ENCODE measurements around the gene PCNT.

Gene PCNT

DNA sequence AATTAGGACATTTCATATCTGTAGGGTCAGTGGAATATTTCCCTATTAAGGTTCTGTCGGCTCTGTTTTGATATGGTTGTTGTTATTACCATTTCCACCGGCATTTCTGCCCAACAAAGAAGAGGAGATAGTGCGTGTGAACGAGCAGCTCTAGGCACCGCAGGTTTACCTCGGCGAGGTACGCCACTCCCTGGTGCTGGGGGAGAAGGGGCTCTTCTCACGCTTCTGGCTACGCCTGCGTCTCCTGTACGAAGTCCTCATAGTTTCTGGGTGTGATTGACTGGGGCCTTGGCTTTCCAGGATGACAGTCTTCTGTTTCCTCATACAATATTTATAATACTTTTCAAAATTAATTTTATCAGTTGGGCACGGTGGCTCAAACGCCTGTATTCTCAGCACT, 80.3 kb downstream of the PCNT start:
- no peaks in the 10 kb centered on the region for H3K9me3 ChIP-seq (ENCODE audit: control insufficient read depth, low read depth, low read length)
- no peak overlapping the region for H3K4me3 ChIP-seq (ENCODE audit: low read length)
- peaks cover 18% of the 10 kb centered on the region for H3K36me3 ChIP-seq (ENCODE audit: control insufficient read depth, low read depth, low read length)
- H3K4me1 ChIP-seq (ENCODE audit: control insufficient read depth, low read depth, low read length), result no peaks in the 10 kb centered on the region
- no peaks in the 10 kb centered on the region for H3K27me3 ChIP-seq (ENCODE audit: control insufficient read depth, insufficient read depth, low read length)
- no peak overlapping the region for H3K9ac ChIP-seq (ENCODE audit: low read length)
- H3K27ac ChIP-seq (ENCODE audit: low read length), result no peak overlapping the region

GRCh38 chr21:46406001-46406400, 82.0 kb downstream of the PCNT start:
- no peak overlapping the region for H3K9ac ChIP-seq (ENCODE audit: low read length)
- peaks cover 16% of the 10 kb centered on the region for H3K36me3 ChIP-seq (ENCODE audit: control insufficient read depth, low read depth, low read length)
- no peak overlapping the region for H3K4me3 ChIP-seq (ENCODE audit: low read length)
- H3K9me3 ChIP-seq (ENCODE audit: control insufficient read depth, low read depth, low read length), result no peaks in the 10 kb centered on the region
- H3K4me1 ChIP-seq (ENCODE audit: control insufficient read depth, low read depth, low read length), result peaks cover 11% of the 10 kb centered on the region
- no peaks in the 10 kb centered on the region for H3K27me3 ChIP-seq (ENCODE audit: control insufficient read depth, insufficient read depth, low read length)
- no peak overlapping the region for H3K27ac ChIP-seq (ENCODE audit: low read length)

DNA sequence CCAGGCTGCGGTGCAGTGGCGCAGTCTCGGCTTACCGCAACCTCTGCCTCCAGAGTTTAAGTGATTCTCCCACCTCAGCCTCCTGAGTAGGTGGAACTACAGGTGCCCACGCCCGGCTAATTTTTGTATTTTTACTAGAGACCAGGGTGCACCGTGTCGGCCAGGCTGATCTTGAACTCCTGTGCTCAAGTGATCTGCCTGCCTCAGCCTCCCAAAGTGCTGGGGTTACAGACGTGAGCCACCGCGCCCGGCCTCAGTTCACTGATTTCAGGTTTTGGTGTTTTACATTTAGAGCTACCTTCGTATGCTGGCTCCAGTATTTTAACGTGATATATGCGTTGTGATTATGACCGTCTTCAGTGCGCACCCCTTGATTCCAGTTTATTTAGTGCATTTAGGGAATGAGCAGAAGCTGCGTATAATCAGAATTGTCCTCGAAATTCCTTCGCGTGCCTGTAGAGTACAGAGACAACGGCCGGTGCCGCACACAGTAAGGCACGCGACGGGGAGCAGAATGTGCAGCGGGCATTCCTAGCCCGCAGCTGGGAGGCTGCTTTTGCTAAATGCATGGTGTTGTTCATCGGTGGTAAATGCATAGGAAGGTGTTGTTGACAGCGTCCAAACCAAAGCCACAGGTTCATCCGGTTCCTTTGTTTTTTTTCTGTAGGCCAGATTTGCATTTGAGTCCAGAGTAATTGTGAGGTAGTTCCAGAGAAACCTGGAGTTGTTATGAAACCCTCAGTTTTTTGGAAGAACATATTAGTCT, 85.9 kb downstream of the PCNT start:
- Histone ChIP-seq H3K9me3 (ENCODE audit: control insufficient read depth, low read depth, low read length) (no peaks in the 10 kb centered on the region), H3K9ac (ENCODE audit: low read length) (peak overlapping the region; percentile 25), H3K4me1 (ENCODE audit: control insufficient read depth, low read depth, low read length) (peaks cover 12% of the 10 kb centered on the region), H3K27me3 (ENCODE audit: control insufficient read depth, insufficient read depth, low read length) (no peaks in the 10 kb centered on the region), H3K36me3 (ENCODE audit: control insufficient read depth, low read depth, low read length) (peaks cover 3% of the 10 kb centered on the region), H3K27ac (ENCODE audit: low read length) (no peak overlapping the region), H3K4me3 (ENCODE audit: low read length) (peak overlapping the region; percentile 4)

- Histone ChIP-seq H3K27ac (ENCODE audit: low read length) (no peak overlapping the region), H3K4me3 (ENCODE audit: low read length) (peak overlapping the region; percentile 4), H3K36me3 (ENCODE audit: control insufficient read depth, low read depth, low read length) (peaks cover 3% of the 10 kb centered on the region), H3K9ac (ENCODE audit: low read length) (peak overlapping the region; percentile 25), H3K4me1 (ENCODE audit: control insufficient read depth, low read depth, low read length) (peaks cover 12% of the 10 kb centered on the region), H3K27me3 (ENCODE audit: control insufficient read depth, insufficient read depth, low read length) (no peaks in the 10 kb centered on the region), H3K9me3 (ENCODE audit: control insufficient read depth, low read depth, low read length) (no peaks in the 10 kb centered on the region)
Measured at GRCh38 chr21:46410516-46410915, 86.6 kb downstream of the PCNT start.

DNA sequence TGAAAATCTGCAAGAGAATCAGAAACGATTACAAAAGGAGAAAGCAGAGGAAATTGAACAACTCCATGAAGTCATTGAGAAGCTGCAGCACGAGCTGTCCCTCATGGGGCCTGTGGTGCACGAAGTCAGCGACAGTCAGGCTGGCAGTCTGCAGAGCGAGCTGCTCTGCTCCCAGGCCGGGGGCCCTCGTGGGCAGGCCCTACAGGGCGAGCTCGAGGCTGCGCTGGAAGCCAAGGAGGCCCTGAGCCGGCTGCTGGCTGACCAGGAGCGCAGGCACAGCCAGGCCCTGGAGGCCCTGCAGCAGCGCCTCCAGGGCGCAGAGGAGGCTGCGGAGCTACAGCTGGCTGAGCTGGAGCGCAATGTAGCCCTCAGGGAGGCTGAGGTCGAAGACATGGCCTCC, 87.3 kb downstream of the PCNT start:
- no peak overlapping the region for H3K4me3 ChIP-seq (ENCODE audit: low read length)
- no peak overlapping the region for H3K9ac ChIP-seq (ENCODE audit: low read length)
- no peaks in the 10 kb centered on the region for H3K27me3 ChIP-seq (ENCODE audit: control insufficient read depth, insufficient read depth, low read length)
- H3K9me3 ChIP-seq (ENCODE audit: control insufficient read depth, low read depth, low read length), result no peaks in the 10 kb centered on the region
- peaks cover 12% of the 10 kb centered on the region for H3K4me1 ChIP-seq (ENCODE audit: control insufficient read depth, low read depth, low read length)
- peaks cover 10% of the 10 kb centered on the region for H3K36me3 ChIP-seq (ENCODE audit: control insufficient read depth, low read depth, low read length)
- peak overlapping the region; percentile 69 for H3K27ac ChIP-seq (ENCODE audit: low read length)

DNA sequence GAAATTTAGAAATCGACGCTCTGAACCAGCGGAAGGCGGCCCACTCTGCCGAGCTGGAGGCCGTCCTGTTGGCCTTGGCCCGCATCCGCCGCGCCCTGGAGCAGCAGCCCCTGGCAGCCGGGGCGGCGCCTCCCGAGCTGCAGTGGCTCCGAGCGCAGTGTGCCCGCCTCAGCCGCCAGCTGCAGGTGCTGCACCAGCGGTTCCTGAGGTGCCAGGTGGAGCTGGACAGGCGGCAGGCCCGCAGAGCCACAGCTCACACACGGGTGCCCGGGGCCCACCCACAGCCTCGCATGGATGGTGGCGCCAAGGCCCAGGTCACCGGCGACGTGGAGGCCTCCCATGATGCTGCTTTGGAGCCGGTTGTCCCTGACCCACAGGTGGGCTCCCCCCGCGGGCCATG, 87.7 kb downstream of the PCNT start:
- Histone ChIP-seq H3K9ac (ENCODE audit: low read length) (no peak overlapping the region), H3K36me3 (ENCODE audit: control insufficient read depth, low read depth, low read length) (peaks cover 12% of the 10 kb centered on the region), H3K4me1 (ENCODE audit: control insufficient read depth, low read depth, low read length) (peaks cover 12% of the 10 kb centered on the region), H3K9me3 (ENCODE audit: control insufficient read depth, low read depth, low read length) (no peaks in the 10 kb centered on the region), H3K27me3 (ENCODE audit: control insufficient read depth, insufficient read depth, low read length) (no peaks in the 10 kb centered on the region), H3K27ac (ENCODE audit: low read length) (no peak overlapping the region), H3K4me3 (ENCODE audit: low read length) (no peak overlapping the region)

- H3K4me1 ChIP-seq (ENCODE audit: control insufficient read depth, low read depth, low read length), result peaks cover 12% of the 10 kb centered on the region
- H3K36me3 ChIP-seq (ENCODE audit: control insufficient read depth, low read depth, low read length), result peaks cover 15% of the 10 kb centered on the region
- no peak overlapping the region for H3K9ac ChIP-seq (ENCODE audit: low read length)
- H3K27me3 ChIP-seq (ENCODE audit: control insufficient read depth, insufficient read depth, low read length), result no peaks in the 10 kb centered on the region
- no peaks in the 10 kb centered on the region for H3K9me3 ChIP-seq (ENCODE audit: control insufficient read depth, low read depth, low read length)
- H3K4me3 ChIP-seq (ENCODE audit: low read length), result no peak overlapping the region
- no peak overlapping the region for H3K27ac ChIP-seq (ENCODE audit: low read length)
Measured at GRCh38 chr21:46412521-46413364, 88.8 kb downstream of the PCNT start.

DNA sequence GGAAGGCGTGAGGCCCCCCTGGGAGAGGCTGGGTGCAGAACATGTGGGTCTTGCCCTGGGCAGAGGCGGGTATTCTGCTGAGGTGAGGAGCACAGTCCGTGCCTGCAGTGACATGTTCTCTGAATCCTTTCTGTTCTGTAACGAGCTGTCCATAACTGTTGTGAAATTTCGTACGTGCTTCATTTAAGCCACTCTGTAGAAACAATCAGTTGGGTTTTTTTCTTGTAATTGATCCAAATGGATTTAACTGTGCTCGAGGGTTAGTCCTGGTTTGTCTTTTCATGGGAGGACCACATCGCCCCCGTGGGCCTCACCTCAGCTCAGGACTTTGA, 89.4 kb downstream of the PCNT start:
- Histone ChIP-seq H3K27ac (ENCODE audit: low read length) (no peak overlapping the region), H3K36me3 (ENCODE audit: control insufficient read depth, low read depth, low read length) (peaks cover 20% of the 10 kb centered on the region)

GRCh38 chr21:46414965-46415275, 91.0 kb downstream of the PCNT start:
- H3K9ac ChIP-seq (ENCODE audit: low read length), result no peak overlapping the region
- H3K27me3 ChIP-seq (ENCODE audit: control insufficient read depth, insufficient read depth, low read length), result no peaks in the 10 kb centered on the region
- no peaks in the 10 kb centered on the region for H3K9me3 ChIP-seq (ENCODE audit: control insufficient read depth, low read depth, low read length)
- no peak overlapping the region for H3K27ac ChIP-seq (ENCODE audit: low read length)
- peaks cover 23% of the 10 kb centered on the region for H3K36me3 ChIP-seq (ENCODE audit: control insufficient read depth, low read depth, low read length)
- H3K4me3 ChIP-seq (ENCODE audit: low read length), result no peak overlapping the region
- peaks cover 12% of the 10 kb centered on the region for H3K4me1 ChIP-seq (ENCODE audit: control insufficient read depth, low read depth, low read length)

More for the DNA sequence above, 89.4 kb downstream of the PCNT start:
- Histone ChIP-seq H3K9me3 (ENCODE audit: control insufficient read depth, low read depth, low read length) (no peaks in the 10 kb centered on the region), H3K4me3 (ENCODE audit: low read length) (no peak overlapping the region), H3K9ac (ENCODE audit: low read length) (no peak overlapping the region), H3K27me3 (ENCODE audit: control insufficient read depth, insufficient read depth, low read length) (no peaks in the 10 kb centered on the region), H3K4me1 (ENCODE audit: control insufficient read depth, low read depth, low read length) (peaks cover 12% of the 10 kb centered on the region)

GRCh38 chr21:46416551-46416950, 92.6 kb downstream of the PCNT start:
- no peak overlapping the region for H3K9ac ChIP-seq (ENCODE audit: low read length)
- peaks cover 23% of the 10 kb centered on the region for H3K36me3 ChIP-seq (ENCODE audit: control insufficient read depth, low read depth, low read length)

GRCh38 chr21:46418265-46418946, 94.5 kb downstream of the PCNT start:
- Histone ChIP-seq H3K9ac (ENCODE audit: low read length) (no peak overlapping the region), H3K36me3 (ENCODE audit: control insufficient read depth, low read depth, low read length) (peaks cover 24% of the 10 kb centered on the region), H3K4me3 (ENCODE audit: low read length) (no peak overlapping the region), H3K27ac (ENCODE audit: low read length) (no peak overlapping the region), H3K9me3 (ENCODE audit: control insufficient read depth, low read depth, low read length) (no peaks in the 10 kb centered on the region), H3K4me1 (ENCODE audit: control insufficient read depth, low read depth, low read length) (peaks cover 3% of the 10 kb centered on the region), H3K27me3 (ENCODE audit: control insufficient read depth, insufficient read depth, low read length) (no peaks in the 10 kb centered on the region)

More at GRCh38 chr21:46416551-46416950, 92.6 kb downstream of the PCNT start:
- Histone ChIP-seq H3K4me1 (ENCODE audit: control insufficient read depth, low read depth, low read length) (no peaks in the 10 kb centered on the region), H3K4me3 (ENCODE audit: low read length) (no peak overlapping the region), H3K9me3 (ENCODE audit: control insufficient read depth, low read depth, low read length) (no peaks in the 10 kb centered on the region), H3K27ac (ENCODE audit: low read length) (no peak overlapping the region), H3K27me3 (ENCODE audit: control insufficient read depth, insufficient read depth, low read length) (no peaks in the 10 kb centered on the region)

All from iPS-18a (cell line).